Measurements from ENCODE around the gene KCNK13. TPM values are rescaled to one million over a fixed set of nuclear protein-coding genes. Genes with fewer than 3 reads are reported as not detected.
A peak's percentile ranks its signal among the peaks of the same experiment; 100 is the strongest.

Gene KCNK13
- total and polyA plus RNA-seq, 2 of the 4 experiments (the other 2 are of a cell fraction): not detected

- Histone ChIP-seq H3K4me2 (ENCODE audit: low read depth, low read length) (peak overlapping the region; percentile 95), H2AFZ (replicated peaks; ENCODE audit: low read length, poor library complexity) (peak overlapping the region; percentile 86), H3K18ac (ENCODE audit: low read depth, low read length) (no peak overlapping the region), H3K56ac (ENCODE audit: extremely low read depth, insufficient read depth, low read length) (no peak overlapping the region), H3K14ac (replicated peaks; ENCODE audit: low read depth, low read length) (no peak overlapping the region), H3K4me3 (ENCODE audit: insufficient read depth, low read depth, low read length) (peak overlapping the region; percentile 74), H2BK5ac (ENCODE audit: low read depth, low read length, poor library complexity, severe bottlenecking) (no peak overlapping the region), H3K9ac (ENCODE audit: low read depth, low read length) (no peak overlapping the region), H4K91ac (ENCODE audit: insufficient read depth, low read depth, low read length) (no peak overlapping the region), H2BK15ac (ENCODE audit: low read depth, low read length) (no peak overlapping the region), H3K9me3 (ENCODE audit: control insufficient read depth, insufficient read depth, low read length) (0 out of 2 replicates have a peak, but pooled peaks cover 2% of the 10 kb centered on the region), H4K5ac (ENCODE audit: low read depth, low read length) (no peak overlapping the region), H4K20me1 (ENCODE audit: insufficient read depth, low read length) (no peaks in the 10 kb centered on the region), H3K36me3 (ENCODE audit: control insufficient read depth, insufficient read depth, low read length) (no peaks in the 10 kb centered on the region), H3K27ac (ENCODE audit: insufficient read depth, low read length) (no peak overlapping the region), H3K4ac (ENCODE audit: low read depth, low read length) (no peak overlapping the region), H2BK20ac (ENCODE audit: low read depth, low read length) (no peak overlapping the region), H2AK9ac (replicated peaks; ENCODE audit: low read depth, low read length, poor library complexity) (peak overlapping the region; percentile 50), H3K4me1 (ENCODE audit: control insufficient read depth, insufficient read depth, low read length) (peaks cover 4% of the 10 kb centered on the region; the same call in 1 of the 2 replicates), H3K27me3 (ENCODE audit: control insufficient read depth, insufficient read depth, low read length) (peaks cover 64% of the 10 kb centered on the region), H2AK5ac (ENCODE audit: low read depth, low read length) (no peak overlapping the region), H3K23ac (ENCODE audit: low read depth, low read length) (no peak overlapping the region), H3K9me1 (ENCODE audit: insufficient read depth, low read length) (no peaks in the 10 kb centered on the region), H2BK120ac (ENCODE audit: low read depth, low read length) (no peak overlapping the region), H4K8ac (ENCODE audit: low read depth in 2 of 2, low read length in 2 of 2) (no peak overlapping the region), H3K79me1 (ENCODE audit: low read depth in 1 of 2, low read length in 2 of 2) (no peaks in the 10 kb centered on the region)
- dilution Hi-C loops (cut with HindIII; ENCODE audit: low sequenced_read_pairs, unreplicated experiment): no loop called here
- DNase-seq: no peak
- in situ Hi-C loops (cut with MboI; ENCODE audit: low sequenced_read_pairs): no loop called here
- intact Hi-C loops (cut with micrococcal nuclease): loop anchor here (1.0 kb wide), 1 partner anchor 88 kb away; no protein-coding TSS in a partner anchor
- ATAC-seq (ENCODE audit: low read depth): no peak
- ChIA-PET POLR2A (ENCODE audit: unreplicated experiment) (no interaction called here), CTCF (no interaction called here)
- TF ChIP-seq POLR2A (IDR thresholded peaks at IDR 0.05; ENCODE audit: low read depth, low read length): no peak
- no peak for TF ChIP-seq CHD1 (IDR thresholded peaks at IDR 0.05; ENCODE audit: low read depth, low read length)
- no peak for TF ChIP-seq MAZ (IDR thresholded peaks at IDR 0.05; ENCODE audit: borderline replicate concordance, low read depth, low read length)
- TF ChIP-seq MXI1 (IDR thresholded peaks at IDR 0.05; ENCODE audit: borderline replicate concordance, low read depth, low read length): no peak
- no peak for TF ChIP-seq MAFK (IDR thresholded peaks at IDR 0.05; ENCODE audit: low read depth, low read length)
- no peak for TF ChIP-seq FOS (IDR thresholded peaks at IDR 0.05; ENCODE audit: low read depth, low read length)
- TF ChIP-seq USF2 (IDR thresholded peaks at IDR 0.05; ENCODE audit: low read depth, low read length): no peak
- no peak for TF ChIP-seq BHLHE40 (IDR thresholded peaks at IDR 0.05; ENCODE audit: low read depth, low read length)
- no peak for TF ChIP-seq SMC3 (IDR thresholded peaks at IDR 0.05; ENCODE audit: low read depth, low read length)
- no peak for TF ChIP-seq RAD21 (IDR thresholded peaks at IDR 0.05; ENCODE audit: low read length)
- no peak for TF ChIP-seq NFE2L2 (IDR thresholded peaks at IDR 0.05; ENCODE audit: low read depth, low read length)
- TF ChIP-seq CEBPB (IDR thresholded peaks at IDR 0.05; ENCODE audit: low read depth, low read length): no peak
- no peak for TF ChIP-seq ELK1 (IDR thresholded peaks at IDR 0.05; ENCODE audit: borderline replicate concordance, low read depth, low read length)
- no peak for TF ChIP-seq RCOR1 (IDR thresholded peaks at IDR 0.05; ENCODE audit: insufficient replicate concordance, low read length)
- 0% methylated on average over 21 of the region's 60 CpGs; no CpG with 5 or more reads in 1 of the 2 experiments for WGBS, 2 experiments (ENCODE audit: extremely low coverage in 2 of 2, insufficient read length in 1 of 2)
- no TSS peak for BruUV-seq (replicated peaks)
Measured at GRCh38 chr14:90060965-90061684, 669 bp upstream of the KCNK13 start.
